Mesenchymal stem cell (in vitro differentiated cells and primary cell): ENCODE results near the gene HSP90AB1.
A peak's percentile ranks its signal among the peaks of the same experiment; 100 is the strongest.

Experiments used
- DNase-seq: peaks from one replicate; pipeline ENCODE4 v3.0.0-alpha.2; 2013
- H2AFZ ChIP-seq: one replicate; pipeline ENCODE4 v1.6.1; 2013; ENCODE audit warnings: low read depth, mild to moderate bottlenecking, control low read depth, inconsistent platforms, low read length, moderate library complexity
- H2AK5ac ChIP-seq: 2 replicates; pipeline ENCODE4 v1.6.1; 2013; ENCODE audit warnings: low read length, moderate library complexity, mild to moderate bottlenecking, inconsistent platforms; ENCODE audit not compliant: severe bottlenecking
- H2BK120ac ChIP-seq: one replicate; pipeline ENCODE4 v1.6.1; 2013; ENCODE audit warnings: low read depth, mild to moderate bottlenecking, inconsistent platforms, low read length, moderate library complexity
- H2BK12ac ChIP-seq, 2 experiments: one replicate each; pipeline ENCODE4 v1.6.1; 2013; ENCODE audit warnings: inconsistent platforms in 2 of 2, low read length in 2 of 2, mild to moderate bottlenecking in 2 of 2, moderate library complexity in 2 of 2, control low read depth in 1 of 2
- H2BK15ac ChIP-seq: one replicate; pipeline ENCODE4 v1.6.1; 2013; ENCODE audit warnings: mild to moderate bottlenecking, low read depth, inconsistent platforms; ENCODE audit not compliant: poor library complexity, severe bottlenecking
- H2BK5ac ChIP-seq: 2 replicates; pipeline ENCODE4 v1.6.1; 2013; ENCODE audit warnings: low read depth, mild to moderate bottlenecking, low read length, control low read depth, inconsistent platforms; ENCODE audit not compliant: poor library complexity, severe bottlenecking
- H3K14ac ChIP-seq, 2 experiments: one replicate each; pipeline ENCODE4 v1.6.1; 2013; ENCODE audit warnings: inconsistent platforms in 2 of 2, low read length in 2 of 2, control low read depth in 1 of 2, mild to moderate bottlenecking in 1 of 2, moderate library complexity in 1 of 2
- H3K18ac ChIP-seq, 2 experiments: one replicate each; pipeline ENCODE4 v1.6.1; 2013; ENCODE audit warnings: inconsistent platforms in 2 of 2, low read length in 2 of 2, control low read depth in 1 of 2, low read depth in 1 of 2, mild to moderate bottlenecking in 1 of 2
- H3K23ac ChIP-seq, 2 experiments: one replicate each; pipeline ENCODE4 v1.6.1; 2013; ENCODE audit warnings: inconsistent platforms in 2 of 2, low read length in 2 of 2, mild to moderate bottlenecking in 2 of 2, moderate library complexity in 2 of 2, control low read depth in 1 of 2
- H3K27ac ChIP-seq: 2 replicates; pipeline ENCODE4 v1.5.1; 2013; ENCODE audit warnings: mild to moderate bottlenecking, moderate library complexity, low read length, control low read depth, inconsistent platforms; ENCODE audit not compliant: poor library complexity, severe bottlenecking
- H3K27me3 ChIP-seq, 2 experiments: 2 replicates each; pipeline versions ENCODE4 v1.6.1 to v1.7.0; 2013; ENCODE audit warnings: low read length in 2 of 2, mild to moderate bottlenecking in 2 of 2, moderate library complexity in 2 of 2, control low read depth in 1 of 2, inconsistent platforms in 1 of 2; ENCODE audit not compliant: control insufficient read depth in 1 of 2, insufficient read depth in 1 of 2
- H3K36me3 ChIP-seq, 2 experiments: 2 replicates each; pipeline versions ENCODE4 v1.6.1 to v1.7.0; 2013; ENCODE audit warnings: low read length in 2 of 2, control low read depth in 1 of 2, inconsistent platforms in 1 of 2, low read depth in 1 of 2, mild to moderate bottlenecking in 1 of 2; ENCODE audit not compliant: insufficient read depth in 2 of 2, control insufficient read depth in 1 of 2
- H3K4ac ChIP-seq, 2 experiments: one replicate each; pipeline ENCODE4 v1.6.1; 2013; ENCODE audit warnings: inconsistent platforms in 2 of 2, low read length in 2 of 2, mild to moderate bottlenecking in 2 of 2, moderate library complexity in 2 of 2, control low read depth in 1 of 2, low read depth in 1 of 2
- H3K4me1 ChIP-seq: 2 replicates; pipeline ENCODE4 v1.6.1; 2013; ENCODE audit warnings: low read depth, low read length, control low read depth; ENCODE audit not compliant: control insufficient read depth, insufficient read depth
- H3K4me2 ChIP-seq: 2 replicates; pipeline ENCODE4 v1.6.1; 2013; ENCODE audit warnings: low read length, mild to moderate bottlenecking, inconsistent platforms; ENCODE audit not compliant: poor library complexity, severe bottlenecking
- H3K4me3 ChIP-seq, 2 experiments: 2 replicates each; pipeline versions ENCODE4 v1.5.1 to v1.7.0; 2013; ENCODE audit warnings: low read length in 2 of 2, mild to moderate bottlenecking in 2 of 2, control low read depth in 1 of 2, low read depth in 1 of 2; ENCODE audit not compliant: insufficient read depth in 1 of 2
- H3K79me1 ChIP-seq: replicated peaks from 2 replicates; pipeline ENCODE4 v1.6.1; 2013; ENCODE audit warnings: mild to moderate bottlenecking, control low read depth, low read length, inconsistent platforms; ENCODE audit not compliant: poor library complexity, severe bottlenecking
- H3K9ac ChIP-seq: 2 replicates; pipeline ENCODE4 v1.7.0; 2013; ENCODE audit warnings: mild to moderate bottlenecking, low read length, moderate library complexity
- H3K9me3 ChIP-seq: 2 replicates; pipeline ENCODE4 v1.7.0; 2013; ENCODE audit warnings: mild to moderate bottlenecking, low read length; ENCODE audit not compliant: control insufficient read depth
- H4K8ac ChIP-seq: one replicate; pipeline ENCODE4 v1.6.1; 2013; ENCODE audit warnings: inconsistent platforms, mild to moderate bottlenecking, low read length, moderate library complexity
- H4K91ac ChIP-seq: one replicate; pipeline ENCODE4 v1.6.1; 2013; ENCODE audit warnings: mild to moderate bottlenecking, low read length, inconsistent platforms
- WGBS: methylation state at CpG from one replicate; pipeline ENCODE4 v1.1.7; 2013; ENCODE audit warnings: mixed read lengths; 5-methylcytosine and 5-hydroxymethylcytosine counted together

HSP90AB1 gene

DNA sequence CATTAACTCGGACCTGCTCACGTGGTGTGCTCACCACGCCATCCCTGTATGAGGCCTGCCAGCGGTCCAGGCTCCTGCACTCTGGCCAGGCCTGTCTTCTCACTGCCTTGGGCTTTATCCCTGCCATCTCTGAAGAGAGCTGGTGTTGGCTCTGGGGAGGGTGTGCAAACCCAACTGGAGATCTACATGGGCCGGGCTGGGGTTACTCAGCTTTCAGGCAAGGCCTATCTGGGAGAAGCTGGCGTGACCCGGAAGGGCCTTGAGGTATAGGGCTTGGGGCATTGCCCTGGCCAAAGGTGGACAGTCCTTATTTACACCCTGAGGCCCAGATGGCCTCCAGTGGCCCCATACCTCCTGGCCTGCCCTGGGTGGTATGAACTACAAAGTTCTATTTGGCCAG, 18.5 kb upstream of the HSP90AB1 start:
- Histone ChIP-seq H3K14ac (no peak overlapping the region), H3K4me1 (peaks cover 22% of the 10 kb centered on the region), H4K8ac (no peak overlapping the region), H3K23ac (no peak overlapping the region), H2BK12ac (no peak overlapping the region), H2BK15ac (no peak overlapping the region), H3K9me3 (no peaks in the 10 kb centered on the region), H3K4ac (no peak overlapping the region), H2AK5ac (no peak overlapping the region), H3K27ac (no peak overlapping the region), H2BK120ac (no peak overlapping the region), H3K4me2 (no peak overlapping the region), H3K36me3 (peaks cover 14 to 50% of the 10 kb centered on the region in 2 experiments), H3K9ac (no peak overlapping the region), H3K18ac (no peak overlapping the region), H4K91ac (no peak overlapping the region), H3K27me3 (no peaks in the 10 kb centered on the region), H3K79me1 (peaks cover 32% of the 10 kb centered on the region), H3K4me3 (no peak overlapping the region), H2BK5ac (no peak overlapping the region), H2AFZ (no peak overlapping the region)
- no peak for DNase-seq
- WGBS = 95% methylated on average over 7 of the region's 7 CpGs

DNA sequence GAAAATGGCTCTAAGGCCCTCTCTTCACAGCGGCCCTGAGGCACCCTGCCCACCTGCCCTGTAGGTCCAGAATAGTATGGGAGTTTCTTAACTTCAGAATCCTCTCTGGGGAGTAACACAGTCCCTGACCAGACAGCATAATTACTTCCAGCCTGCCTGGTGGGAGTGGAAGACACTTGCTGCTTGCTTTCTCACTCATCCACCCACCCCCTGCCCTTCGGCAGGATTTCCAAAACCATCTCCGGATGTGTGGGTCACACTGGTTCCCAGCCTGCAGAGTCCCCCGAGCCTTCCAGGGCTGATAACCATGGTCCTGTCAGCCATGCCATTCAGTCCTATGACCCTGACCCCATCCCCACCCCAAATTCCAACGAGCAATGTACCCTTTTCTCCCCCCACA, 18.1 kb upstream of the HSP90AB1 start:
- peaks cover 14 to 54% of the 10 kb centered on the region in 2 experiments for H3K36me3 ChIP-seq
- no peaks in the 10 kb centered on the region for H3K27me3 ChIP-seq
- no peak overlapping the region for H3K4ac ChIP-seq
- H3K4me3 ChIP-seq = no peak overlapping the region
- H3K23ac ChIP-seq = no peak overlapping the region
- H4K8ac ChIP-seq = no peak overlapping the region
- no peak overlapping the region for H2BK120ac ChIP-seq
- H4K91ac ChIP-seq = no peak overlapping the region
- peaks cover 20% of the 10 kb centered on the region for H3K4me1 ChIP-seq
- no peak overlapping the region for H2BK5ac ChIP-seq
- H3K9me3 ChIP-seq = no peaks in the 10 kb centered on the region
- DNase-seq = no peak
- H3K9ac ChIP-seq = no peak overlapping the region
- no peak overlapping the region for H2BK15ac ChIP-seq
- no peak overlapping the region for H3K27ac ChIP-seq
- 94% methylated on average over 5 of the region's 5 CpGs for WGBS
- no peak overlapping the region for H2AFZ ChIP-seq
- H3K79me1 ChIP-seq = peaks cover 32% of the 10 kb centered on the region
- no peak overlapping the region for H2BK12ac ChIP-seq
- no peak overlapping the region for H3K4me2 ChIP-seq
- no peak overlapping the region for H3K18ac ChIP-seq
- no peak overlapping the region for H3K14ac ChIP-seq
- no peak overlapping the region for H2AK5ac ChIP-seq

DNA sequence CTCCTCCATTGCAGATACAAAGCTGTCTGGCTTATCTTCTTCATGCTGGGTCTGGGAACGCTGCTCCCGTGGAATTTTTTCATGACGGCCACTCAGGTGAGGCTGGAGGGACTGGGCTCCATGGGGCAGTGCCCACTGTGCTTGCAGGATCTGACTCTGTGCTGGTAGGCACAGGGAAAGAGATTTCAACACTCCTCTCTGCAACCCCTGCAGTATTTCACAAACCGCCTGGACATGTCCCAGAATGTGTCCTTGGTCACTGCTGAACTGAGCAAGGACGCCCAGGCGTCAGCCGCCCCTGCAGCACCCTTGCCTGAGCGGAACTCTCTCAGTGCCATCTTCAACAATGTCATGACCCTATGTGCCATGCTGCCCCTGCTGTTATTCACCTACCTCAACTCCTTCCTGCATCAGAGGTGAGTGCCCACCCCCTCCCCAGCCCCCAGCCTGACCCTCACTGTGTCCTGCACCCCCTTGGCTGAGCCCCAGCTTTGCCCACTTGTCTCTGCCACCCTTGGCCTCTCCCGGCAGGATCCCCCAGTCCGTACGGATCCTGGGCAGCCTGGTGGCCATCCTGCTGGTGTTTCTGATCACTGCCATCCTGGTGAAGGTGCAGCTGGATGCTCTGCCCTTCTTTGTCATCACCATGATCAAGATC, 17.4 kb upstream of the HSP90AB1 start:
- H2BK5ac ChIP-seq = no peak overlapping the region
- WGBS = 94% methylated on average over 11 of the region's 11 CpGs
- peaks cover 14 to 54% of the 10 kb centered on the region in 2 experiments for H3K36me3 ChIP-seq
- no peak overlapping the region for H3K14ac ChIP-seq
- H3K79me1 ChIP-seq = peaks cover 28% of the 10 kb centered on the region
- no peak overlapping the region for H3K4ac ChIP-seq
- no peak overlapping the region for H4K8ac ChIP-seq
- no peak overlapping the region for H3K23ac ChIP-seq
- H2BK120ac ChIP-seq = no peak overlapping the region
- H3K4me3 ChIP-seq = no peak overlapping the region
- no peak overlapping the region for H3K18ac ChIP-seq
- H2BK15ac ChIP-seq = no peak overlapping the region
- no peak overlapping the region for H3K9ac ChIP-seq
- H2BK12ac ChIP-seq = no peak overlapping the region
- no peak overlapping the region for H3K4me2 ChIP-seq
- H2AFZ ChIP-seq = no peak overlapping the region
- H4K91ac ChIP-seq = no peak overlapping the region
- no peaks in the 10 kb centered on the region for H3K9me3 ChIP-seq
- H2AK5ac ChIP-seq = no peak overlapping the region
- H3K27me3 ChIP-seq = no peaks in the 10 kb centered on the region
- peaks cover 21% of the 10 kb centered on the region for H3K4me1 ChIP-seq
- no peak overlapping the region for H3K27ac ChIP-seq
- DNase-seq = no peak

DNA sequence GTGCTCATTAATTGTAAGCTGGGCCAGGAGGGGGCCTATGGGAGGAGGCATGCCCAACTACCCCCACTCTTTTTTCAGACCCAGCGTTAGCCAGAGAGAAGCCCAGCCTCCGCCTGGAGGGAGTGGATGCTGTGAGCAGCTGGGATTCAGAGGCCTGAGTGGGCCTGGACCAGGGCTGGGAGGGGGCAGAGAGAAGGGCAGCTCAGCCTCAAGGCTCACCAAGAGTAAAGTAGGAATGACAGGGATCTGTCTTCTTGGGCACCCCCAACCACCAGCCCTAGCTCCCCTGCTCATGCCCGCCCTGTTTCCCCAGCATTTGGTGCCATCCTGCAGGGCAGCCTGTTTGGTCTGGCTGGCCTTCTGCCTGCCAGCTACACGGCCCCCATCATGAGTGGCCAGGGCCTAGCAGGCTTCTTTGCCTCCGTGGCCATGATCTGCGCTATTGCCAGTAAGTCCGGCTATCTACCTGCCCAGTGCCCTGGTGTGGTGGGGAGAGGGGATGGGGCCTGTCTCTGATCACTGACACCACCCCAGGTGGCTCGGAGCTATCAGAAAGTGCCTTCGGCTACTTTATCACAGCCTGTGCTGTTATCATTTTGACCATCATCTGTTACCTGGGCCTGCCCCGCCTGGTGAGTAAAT, 16.7 kb upstream of the HSP90AB1 start:
- Histone ChIP-seq H3K9ac (no peak overlapping the region), H2BK12ac (no peak overlapping the region), H2AK5ac (no peak overlapping the region), H2AFZ (no peak overlapping the region), H3K4ac (no peak overlapping the region), H2BK5ac (no peak overlapping the region), H3K4me1 (peaks cover 22% of the 10 kb centered on the region), H3K4me2 (no peak overlapping the region), H4K91ac (no peak overlapping the region), H3K23ac (no peak overlapping the region), H2BK15ac (no peak overlapping the region), H2BK120ac (no peak overlapping the region), H3K9me3 (no peaks in the 10 kb centered on the region), H4K8ac (no peak overlapping the region), H3K4me3 (no peak overlapping the region), H3K36me3 (peaks cover 14 to 54% of the 10 kb centered on the region in 2 experiments), H3K27ac (no peak overlapping the region), H3K27me3 (no peaks in the 10 kb centered on the region), H3K79me1 (peaks cover 22% of the 10 kb centered on the region), H3K14ac (peak overlapping the region in 1 of 2 experiments; percentile 20), H3K18ac (no peak overlapping the region)
- DNase-seq = no peak
- WGBS = 97% methylated on average over 8 of the region's 10 CpGs
